NCI-H1092 treated with DMSO at 0.1 percent for 48 hours (cell line): Measurements from ENCODE around the gene CCDC106.

Source experiments
- DNase-seq: peaks from one replicate; lab custom pipeline; 2025; lab: John Stamatoyannopoulos, UW

CCDC106 gene

DNA sequence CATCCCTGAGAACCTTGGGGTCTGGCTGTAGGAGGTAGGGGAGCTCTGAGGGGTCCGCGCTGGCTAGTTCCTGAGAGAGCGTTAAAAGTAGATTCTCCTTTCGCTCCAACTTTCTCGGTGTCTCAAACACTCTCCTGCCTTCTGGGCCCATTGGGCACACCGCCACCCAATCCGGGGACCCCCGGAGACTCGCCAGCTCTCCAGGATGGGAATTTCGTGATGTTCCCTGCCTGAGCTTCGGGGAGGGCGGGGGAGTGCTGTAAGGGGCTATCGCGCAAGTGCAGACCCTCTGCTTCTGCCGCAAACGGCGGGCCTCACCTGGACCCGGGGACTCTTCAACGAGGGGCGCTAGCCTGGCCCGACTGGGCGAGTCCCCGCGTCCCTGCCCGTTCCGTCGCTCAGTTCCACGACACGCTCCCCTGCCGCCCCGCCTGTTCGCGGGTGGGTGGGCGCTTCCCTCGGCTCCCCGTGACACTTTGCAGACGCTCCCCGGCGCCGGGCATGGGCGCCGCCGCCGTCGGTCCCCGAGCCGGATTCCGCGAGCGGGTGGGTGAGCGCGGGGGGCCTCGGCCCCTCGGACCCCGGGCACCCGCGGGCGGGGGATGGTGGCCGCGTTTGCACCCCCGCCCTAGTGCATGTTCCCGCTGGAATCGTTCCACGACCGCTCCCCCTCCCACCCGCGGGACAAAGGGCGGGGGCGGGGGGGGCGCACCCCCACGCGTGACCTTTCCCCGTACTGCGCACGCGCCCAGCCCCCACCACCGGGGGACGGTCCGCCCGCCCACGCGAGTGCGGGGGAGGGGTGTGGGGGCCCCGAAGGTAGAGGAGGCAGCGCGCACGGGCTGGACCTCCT lies at the start of gene CCDC106:
Gene CCDC106 (plus strand): TSS at position 481 of the 853 bp plus-strand sequence. CDS start 835 bp downstream, outside the sequence.
- DNase-seq: peak; percentile 60

DNA sequence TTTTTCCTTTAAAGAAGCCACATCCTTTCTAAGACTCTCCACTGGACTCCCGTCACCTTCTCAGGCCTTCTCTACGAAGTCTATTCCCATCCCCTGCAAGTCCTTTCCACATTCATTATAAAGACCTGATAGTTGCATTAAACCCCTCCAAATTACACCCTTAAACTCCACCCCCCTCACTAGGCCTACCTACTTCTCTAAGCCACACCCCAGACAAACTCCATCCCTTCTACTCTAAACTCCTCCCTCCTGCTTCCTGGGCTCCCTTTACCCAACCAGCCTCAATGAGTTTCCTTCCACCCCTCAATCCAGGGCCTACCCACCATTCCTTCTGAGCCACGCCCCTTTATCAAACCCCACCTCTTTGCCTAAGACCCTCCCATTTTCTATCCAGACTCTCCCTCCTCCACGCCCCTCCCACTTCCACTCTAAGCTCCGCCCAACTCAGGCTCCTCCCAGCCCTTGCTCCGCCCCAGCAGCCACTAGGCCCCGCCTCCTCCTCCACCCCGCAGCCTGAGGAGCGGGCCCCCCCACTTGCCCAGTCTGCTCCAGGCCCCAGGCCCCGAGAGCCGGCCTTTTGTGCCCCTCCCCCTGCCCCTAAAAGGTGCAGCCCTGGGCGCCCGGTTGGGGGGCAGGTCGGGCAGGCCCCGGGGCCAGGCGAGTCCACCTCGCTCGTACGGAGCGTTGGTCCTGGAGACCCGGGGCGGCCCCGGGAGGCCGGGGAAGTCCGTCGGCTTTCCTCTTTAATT lies 49.1 kb upstream of the CCDC106 start:
- peak; percentile 85 for DNase-seq

DNA sequence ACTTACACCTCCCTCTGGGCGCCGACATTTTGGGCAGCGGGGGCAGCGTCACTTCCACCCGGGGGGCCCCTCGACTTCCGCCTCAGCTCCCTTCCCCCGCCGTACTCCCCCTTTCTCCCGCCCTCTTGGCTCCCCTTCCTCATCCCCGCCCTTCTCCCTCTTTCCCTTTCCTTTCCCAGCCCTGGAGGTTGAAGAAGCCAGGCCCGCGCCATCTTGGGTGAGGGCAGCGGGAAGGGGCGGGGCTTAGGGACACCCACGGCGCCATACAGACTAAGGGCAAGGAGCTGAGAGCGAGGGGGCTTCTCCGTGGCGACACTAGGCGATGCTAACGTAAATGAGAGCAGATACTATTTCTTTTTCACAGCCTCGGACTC lies 48.6 kb upstream of the CCDC106 start, which contains the start of gene FIZ1:
Gene FIZ1 (minus strand): TSS at position 50 of the 374 bp plus-strand sequence. CDS start 1,652 bp downstream, outside the sequence.
- DNase-seq: peak; percentile 97

DNA sequence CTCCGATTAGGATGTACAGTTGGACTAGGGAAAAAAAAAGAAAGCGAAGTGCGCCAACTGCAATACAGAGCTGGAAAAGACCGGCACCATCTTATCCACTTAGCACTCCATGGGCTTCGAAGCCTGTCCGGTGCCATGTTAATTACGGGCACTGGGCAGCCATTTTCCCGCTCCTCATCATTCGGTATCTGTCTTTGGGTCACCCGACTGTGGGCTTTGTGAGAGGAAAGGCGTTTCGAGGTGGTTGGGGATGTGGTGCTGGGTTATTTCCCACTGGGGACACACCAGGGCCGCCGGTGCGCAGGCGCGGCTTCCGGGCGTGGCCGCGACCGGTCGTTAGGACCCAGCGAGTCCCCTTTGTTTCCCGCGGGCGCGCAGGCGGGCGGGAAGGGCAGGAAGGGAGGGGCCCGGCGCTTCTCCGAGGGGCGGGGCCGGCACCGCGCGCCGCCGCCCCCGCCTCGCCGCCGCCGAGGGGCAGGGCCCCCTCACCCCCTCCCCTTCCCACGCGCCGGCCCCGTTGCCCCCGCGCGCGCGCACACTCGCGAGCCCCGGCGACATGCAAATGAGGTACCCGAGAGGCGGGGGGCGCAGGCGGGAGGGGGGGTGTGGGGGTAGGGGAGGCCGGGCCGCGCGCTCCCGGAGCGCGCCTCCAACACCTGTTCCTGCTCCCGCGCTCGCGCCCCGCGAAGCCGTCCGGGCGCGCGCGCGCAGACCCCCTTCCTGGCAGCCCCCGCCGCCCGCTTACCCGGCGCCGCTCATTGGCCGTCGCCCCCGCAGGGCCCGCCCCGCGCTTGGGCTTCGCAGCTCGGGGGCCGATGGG lies 48.0 kb upstream of the CCDC106 start, which contains the start of gene ZNF524:
Gene ZNF524 (plus strand): TSS at position 447 of the 820 bp plus-strand sequence. CDS start 1,825 bp downstream, outside the sequence.
- peak; percentile 97 for DNase-seq

DNA sequence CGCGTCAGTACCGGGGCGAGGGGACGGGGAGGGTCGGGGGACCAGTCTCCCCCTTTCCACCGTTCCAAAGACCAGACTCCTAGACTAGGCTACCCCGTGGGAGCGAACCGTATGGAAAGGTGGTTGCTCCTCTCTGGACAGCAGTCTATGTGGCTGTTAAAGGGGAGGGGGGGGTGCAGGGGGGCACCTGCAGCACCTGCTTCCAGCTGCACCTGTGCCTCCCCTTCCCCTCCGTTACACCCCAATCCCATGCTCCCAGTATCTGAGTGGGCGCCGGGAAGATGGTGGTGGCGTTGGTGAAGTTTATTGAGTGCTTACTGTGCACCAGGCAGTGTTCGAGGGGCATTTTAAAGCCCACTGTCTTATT lies 47.4 kb upstream of the CCDC106 start:
- DNase-seq: no peak

DNA sequence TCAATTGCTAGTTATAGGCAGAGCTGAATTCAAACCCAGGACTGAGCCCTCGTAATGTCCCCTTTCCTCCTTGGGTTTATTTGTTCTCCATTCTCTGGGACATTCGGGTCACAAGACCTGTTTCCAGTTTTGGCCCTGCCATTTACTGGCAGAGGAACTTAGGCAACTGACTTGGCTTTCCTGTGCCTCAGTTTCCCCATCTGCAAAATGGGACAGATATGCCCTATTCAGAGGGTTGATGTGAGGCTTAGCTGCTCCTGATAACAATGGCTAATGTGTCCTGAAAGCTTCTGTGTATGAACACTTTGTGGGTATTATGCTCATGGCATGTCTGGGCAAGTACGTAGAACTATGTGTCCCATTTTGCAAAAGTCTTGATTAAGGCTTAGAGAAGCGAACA lies 46.9 kb upstream of the CCDC106 start:
- no peak for DNase-seq

DNA sequence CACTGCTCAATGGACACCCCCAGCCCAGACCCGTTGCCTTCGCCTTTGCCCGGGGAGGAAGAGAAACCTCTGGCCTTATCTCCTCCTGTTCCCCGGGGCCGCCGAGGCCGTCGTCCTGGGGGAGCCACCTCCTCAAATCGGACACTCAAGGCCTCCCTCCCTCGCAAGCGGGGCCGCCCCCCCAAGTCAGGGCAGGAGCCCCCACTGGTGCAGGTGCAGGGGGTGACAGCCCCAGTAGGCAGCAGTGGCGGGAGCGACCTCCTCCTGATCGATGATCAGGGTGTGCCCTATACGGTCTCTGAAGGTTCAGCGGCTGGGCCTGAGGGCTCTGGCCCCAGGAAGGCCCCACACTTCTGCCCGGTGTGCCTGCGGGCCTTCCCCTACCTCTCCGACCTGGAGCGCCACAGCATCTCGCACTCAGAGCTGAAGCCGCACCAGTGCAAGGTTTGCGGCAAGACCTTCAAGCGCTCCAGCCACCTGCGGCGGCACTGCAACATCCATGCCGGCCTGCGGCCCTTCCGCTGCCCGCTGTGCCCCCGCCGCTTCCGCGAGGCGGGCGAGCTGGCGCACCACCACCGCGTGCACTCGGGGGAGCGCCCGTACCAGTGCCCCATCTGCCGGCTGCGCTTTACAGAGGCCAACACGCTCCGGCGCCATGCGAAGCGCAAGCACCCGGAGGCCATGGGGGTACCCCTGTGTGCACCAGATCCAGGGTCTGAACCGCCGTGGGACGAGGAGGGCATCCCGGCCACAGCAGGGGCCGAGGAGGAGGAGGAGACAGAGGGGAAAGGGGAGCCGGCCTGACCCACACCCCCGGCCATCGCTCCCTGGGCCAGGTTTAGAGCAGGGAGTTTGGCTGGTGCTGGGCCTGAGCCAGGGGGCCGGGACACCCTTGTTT lies 45.7 kb upstream of the CCDC106 start:
- DNase-seq: no peak

DNA sequence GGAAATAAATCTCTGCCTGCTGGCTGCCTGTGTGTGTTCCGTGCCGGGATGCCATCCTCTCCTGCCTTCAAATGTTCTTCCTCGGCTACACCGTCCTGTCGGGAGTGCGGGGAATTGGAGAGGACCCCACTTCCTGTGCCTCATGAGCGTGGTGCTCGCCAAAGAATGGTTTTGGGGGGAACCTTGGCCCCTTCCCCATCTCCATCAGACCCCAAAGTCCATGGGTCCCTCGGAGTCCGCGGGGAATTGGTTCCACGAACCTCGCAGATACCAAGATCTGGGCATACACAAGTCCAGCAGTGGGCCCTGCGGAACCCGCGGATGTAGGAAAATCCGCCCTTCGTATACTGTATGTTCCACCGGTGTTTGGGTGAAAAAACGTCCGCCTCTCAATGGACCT lies 44.9 kb upstream of the CCDC106 start:
- no peak for DNase-seq

DNA sequence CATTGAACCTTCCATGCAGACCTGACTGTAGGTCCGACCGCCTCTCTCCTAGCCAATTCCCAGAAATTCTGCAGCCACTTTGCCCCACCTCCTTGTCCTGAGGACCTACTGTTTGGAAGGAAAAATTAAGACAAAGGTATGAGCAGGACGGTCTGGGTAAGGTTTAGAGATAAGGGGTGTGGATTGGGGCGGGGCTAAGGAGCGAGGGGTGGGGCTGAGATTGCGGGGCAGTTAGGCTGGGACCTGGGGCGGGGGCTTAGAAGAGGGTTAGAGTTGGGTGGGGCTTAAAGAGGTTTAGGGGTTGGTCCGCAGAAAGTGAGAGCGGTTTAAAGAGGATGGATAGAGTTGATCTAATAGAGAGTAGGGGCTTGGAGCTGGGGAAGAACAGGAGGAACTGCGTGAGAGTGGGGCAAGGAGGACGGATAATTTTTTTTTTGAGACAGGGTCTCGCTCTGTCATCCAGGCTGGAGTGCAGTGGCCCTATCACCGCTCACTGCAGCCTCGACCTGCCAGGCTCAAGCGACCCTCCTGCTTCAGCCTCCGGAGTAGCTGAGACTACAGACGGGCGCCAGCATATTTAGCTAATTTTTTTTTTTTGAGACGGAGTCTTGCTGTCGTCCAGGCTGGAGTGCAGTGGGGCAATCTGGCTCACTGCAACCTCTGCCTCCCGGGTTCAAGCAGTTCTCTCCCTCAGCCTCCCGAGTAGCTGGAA lies 44.3 kb upstream of the CCDC106 start:
- no peak for DNase-seq

DNA sequence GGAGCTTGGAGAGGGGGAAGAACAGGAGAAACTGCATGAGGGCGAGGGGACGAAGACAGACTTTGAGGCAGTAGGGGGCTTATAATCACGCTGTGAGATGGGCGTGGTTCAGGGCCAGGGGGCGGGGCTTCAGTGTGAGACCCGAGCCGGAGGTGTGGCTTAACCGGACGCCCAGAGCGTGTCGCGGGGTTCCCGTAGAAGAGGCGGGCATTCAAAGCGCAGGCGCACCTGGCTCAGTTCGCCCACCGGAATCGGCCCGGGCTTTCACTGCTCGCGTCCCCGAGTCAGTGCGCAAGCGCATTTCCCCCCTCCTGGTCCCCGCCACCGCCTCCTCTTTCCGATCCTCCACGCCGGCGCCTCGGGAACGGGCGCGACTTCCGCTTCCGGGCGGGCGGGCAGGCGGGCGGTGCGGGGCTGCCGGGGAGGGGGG lies 42.8 kb upstream of the CCDC106 start:
- peak; percentile 91 for DNase-seq

DNA sequence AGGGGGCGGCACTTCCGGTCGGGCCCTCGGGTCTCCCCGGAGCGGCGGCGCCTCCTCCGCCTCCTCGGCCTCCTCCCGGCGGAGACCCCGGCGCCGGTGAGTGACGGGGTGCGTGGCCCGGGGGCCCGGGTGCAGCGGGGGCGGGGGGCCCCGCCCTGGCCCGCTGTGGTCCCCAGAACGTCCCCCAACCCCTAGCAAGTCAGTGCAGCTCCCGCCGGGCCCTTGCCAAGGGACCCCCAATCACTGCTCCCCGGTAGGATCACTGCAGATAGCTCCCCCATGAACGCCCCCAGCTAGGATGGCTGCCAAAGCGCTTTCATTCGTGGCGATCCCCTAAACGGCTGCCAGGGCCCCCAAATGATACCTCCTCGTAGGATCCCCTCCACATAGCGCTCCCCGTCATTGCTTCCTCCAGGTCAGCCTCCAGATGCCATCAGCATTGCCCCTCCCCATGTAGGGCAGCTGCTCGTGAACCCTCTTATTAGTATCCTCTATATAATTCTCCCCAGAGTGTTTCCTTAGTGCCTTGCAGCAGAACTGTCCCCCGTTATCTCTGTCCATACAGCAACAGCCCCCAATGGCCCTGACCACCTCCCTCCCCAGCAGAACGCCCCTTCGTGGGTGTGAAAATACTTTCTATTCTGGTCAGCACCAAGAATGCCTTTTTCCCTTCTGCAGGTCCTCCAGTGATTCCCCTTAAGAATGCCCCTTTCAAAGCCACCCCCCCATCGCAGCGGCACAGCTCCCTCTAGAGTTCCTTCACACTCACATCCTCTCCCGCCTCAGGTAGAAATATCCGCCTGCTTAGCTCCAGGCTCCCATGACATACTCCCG lies 42.2 kb upstream of the CCDC106 start, which contains the start of gene ZNF865:
Gene ZNF865 (plus strand): TSS at position 11 of the 834 bp plus-strand sequence. CDS start 7,972 bp downstream, outside the sequence.
- DNase-seq: peak; percentile 58

DNA sequence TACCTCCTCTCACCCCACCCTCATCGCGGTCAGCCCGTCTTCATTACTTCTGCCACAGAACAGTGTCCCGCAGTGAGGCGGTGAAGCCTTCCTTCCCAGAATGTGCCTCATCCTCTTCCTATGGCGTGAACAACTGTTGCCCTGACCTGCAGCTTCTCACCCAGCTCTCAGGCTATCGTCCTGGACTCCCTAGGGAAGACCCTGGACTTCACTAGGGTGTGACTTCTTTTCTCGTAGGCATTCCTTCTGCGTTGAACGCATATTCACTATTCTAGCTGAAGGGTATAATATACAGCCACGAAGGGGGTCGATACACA lies 41.6 kb upstream of the CCDC106 start:
- DNase-seq: no peak

DNA sequence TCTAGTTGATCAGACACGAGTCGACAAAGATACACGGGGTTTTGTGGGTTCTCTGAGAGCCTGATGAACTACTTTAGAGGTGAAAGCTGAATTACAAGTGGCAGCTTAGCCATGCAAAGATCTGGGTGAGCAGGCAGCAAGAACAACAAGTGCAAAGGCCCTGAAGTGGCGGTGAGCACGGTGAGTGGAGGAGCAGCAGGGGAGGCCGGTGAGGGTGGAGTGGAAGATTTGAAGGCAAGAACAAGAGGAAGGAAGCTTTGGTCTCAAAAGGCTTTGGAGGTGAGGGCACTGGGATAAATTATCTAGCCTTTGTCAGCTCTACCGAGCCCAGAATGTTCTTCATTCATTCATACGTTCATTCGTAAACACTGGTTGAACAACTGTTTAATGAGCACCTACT lies 41.2 kb upstream of the CCDC106 start:
- DNase-seq: no peak

DNA sequence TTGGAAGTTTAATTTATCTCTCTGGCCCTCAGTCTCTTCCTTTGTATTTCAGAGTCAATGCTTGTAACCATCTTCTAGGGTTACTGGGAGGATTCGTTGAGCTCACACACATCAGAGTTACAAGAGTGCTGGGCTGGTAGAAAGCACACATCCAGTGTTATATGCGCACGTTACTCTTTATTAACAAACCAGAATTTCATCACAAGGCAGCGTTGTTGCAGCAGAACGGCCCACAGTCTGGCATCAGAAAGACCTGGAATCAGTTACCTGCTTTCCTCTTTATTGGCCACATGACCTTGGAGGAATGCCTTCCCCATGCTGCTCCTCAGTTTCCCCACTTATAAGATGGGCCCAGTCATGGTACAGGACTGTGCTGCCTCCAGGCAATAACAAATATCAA lies 38.7 kb upstream of the CCDC106 start:
- no peak for DNase-seq

DNA sequence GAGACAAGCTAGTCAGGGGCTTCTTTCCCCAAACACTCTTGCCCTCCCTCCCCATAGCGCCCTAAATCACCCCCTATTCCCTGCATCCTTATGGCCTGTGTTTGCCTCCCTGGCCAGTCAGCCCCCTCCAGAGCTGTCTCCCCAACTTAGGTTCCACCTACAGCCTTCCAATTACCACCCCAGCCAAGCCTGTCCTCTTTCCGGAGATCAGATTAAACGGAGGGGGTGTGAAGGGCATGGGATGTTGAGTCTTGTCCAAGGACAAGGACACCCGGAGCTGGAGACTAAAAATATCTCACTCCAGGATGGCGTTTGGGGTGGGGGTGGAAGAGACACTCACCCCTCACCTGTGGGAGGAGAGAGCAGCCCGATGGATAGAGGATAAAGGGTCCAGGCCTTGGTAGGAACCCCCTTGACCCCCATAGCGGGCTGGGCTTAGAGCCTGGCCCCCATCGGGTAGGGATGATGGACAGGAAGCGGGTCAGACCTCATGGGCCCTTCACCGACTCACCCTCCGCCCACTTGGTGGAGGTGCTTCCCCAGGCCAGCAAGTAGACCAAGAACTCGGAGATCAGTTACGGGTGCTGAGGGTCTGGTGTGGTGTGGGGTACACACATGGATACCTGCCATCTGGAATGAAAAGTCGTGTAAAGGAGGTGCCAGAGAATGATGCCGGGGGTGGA lies 36.6 kb upstream of the CCDC106 start:
- no peak for DNase-seq

DNA sequence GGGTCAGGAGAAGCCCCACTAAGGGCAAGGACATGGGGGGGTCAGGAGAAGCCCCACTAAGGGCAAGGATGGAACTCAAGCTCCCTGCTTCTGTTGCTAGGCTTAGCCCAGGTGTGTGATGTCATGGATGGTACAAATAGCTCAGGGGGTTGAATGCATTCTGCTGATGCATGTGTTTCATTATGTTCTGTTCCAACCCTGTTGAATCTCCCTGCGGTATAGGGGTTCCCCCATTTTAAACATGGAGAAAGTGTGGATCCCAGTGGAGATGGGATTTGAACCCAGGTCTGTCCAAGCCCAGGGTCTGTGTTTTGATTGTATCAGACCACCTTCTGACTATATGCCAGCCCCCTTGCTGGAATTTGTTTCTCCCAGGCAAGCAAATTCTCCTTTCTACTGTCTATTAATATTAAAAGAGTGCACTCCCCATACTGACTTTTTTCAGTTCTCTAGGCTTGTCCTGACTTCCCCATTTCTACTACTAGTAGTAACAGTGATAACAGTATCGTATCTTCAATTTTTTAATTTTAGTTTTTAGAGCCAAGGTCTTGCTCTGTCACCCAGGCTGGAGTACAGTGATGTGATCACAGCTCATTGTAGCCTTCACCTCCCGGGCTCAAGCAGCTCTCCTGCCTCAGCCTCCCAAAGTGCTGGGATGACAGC lies 35.9 kb upstream of the CCDC106 start:
- DNase-seq: no peak

DNA sequence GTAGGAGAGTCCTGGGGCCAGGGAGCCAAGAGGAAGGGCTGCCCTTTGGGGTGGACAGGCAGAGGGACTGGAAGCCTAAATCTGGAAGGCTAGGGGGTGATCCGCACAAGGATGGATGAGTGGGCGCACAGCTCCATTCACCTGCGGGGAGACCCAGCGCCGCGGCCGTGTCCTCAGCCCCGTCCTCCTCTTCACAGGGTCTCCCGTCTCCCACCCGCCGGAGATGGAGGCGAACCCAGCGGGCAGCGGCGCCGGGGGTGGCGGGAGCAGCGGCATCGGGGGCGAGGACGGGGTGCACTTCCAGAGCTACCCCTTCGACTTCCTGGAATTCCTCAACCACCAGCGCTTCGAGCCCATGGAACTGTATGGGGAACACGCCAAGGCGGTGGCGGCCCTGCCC lies 34.6 kb upstream of the CCDC106 start:
- DNase-seq: no peak

DNA sequence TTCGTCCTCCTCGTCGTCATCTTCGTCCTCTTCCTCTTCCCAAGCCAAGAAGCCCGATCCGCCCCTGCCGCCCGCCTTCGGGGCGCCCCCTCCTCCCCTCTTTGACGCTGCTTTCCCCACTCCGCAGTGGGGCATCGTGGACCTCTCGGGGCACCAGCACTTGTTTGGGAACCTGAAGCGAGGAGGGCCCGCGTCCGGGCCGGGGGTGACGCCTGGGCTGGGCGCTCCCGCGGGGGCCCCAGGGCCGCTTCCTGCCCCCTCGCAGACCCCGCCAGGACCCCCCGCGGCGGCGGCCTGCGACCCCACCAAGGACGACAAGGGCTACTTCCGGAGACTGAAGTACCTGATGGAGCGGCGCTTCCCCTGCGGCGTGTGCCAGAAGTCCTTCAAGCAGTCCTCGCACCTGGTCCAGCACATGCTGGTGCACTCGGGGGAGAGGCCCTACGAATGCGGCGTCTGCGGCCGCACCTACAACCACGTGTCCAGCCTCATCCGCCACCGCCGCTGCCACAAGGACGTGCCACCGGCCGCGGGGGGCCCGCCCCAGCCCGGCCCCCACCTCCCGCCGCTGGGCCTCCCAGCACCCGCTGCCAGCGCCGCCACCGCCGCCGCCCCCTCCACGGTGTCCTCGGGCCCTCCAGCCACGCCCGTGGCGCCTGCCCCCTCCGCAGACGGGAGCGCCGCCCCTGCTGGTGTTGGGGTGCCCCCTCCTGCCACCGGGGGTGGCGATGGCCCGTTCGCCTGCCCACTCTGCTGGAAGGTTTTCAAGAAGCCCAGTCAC lies 33.9 kb upstream of the CCDC106 start:
- DNase-seq: no peak
